ENCODE data around the gene AADAC. TPM values are rescaled to one million over a fixed set of nuclear protein-coding genes. Genes with fewer than 3 reads are reported as not detected.

Gene AADAC
- total RNA-seq, 6 experiments from 2014 or later: not detected

GRCh38 chr3:151814588-151814987 is 672 bp downstream of the AADAC start:
- no peak for TF ChIP-seq CTCF (IDR thresholded peaks at IDR 0.05)
- Mint-ChIP-seq H3K4me1 (ENCODE audit: low read depth) (peaks cover 12% of the 10 kb centered on the region), H3K9me3 (no peaks in the 10 kb centered on the region), H3K36me3 (ENCODE audit: low read depth) (no peaks in the 10 kb centered on the region), H3K27ac (no peak overlapping the region), H3K27me3 (ENCODE audit: insufficient read depth) (peaks cover 3% of the 10 kb centered on the region), H3K4me3 (no peak overlapping the region)
- no peak for DNase-seq

GRCh38 chr3:151816091-151816604 is 2.2 kb downstream of the AADAC start:
- Mint-ChIP-seq H3K36me3 (ENCODE audit: low read depth) (no peaks in the 10 kb centered on the region), H3K4me1 (ENCODE audit: low read depth) (peaks cover 12% of the 10 kb centered on the region), H3K4me3 (no peak overlapping the region), H3K27ac (no peak overlapping the region), H3K27me3 (ENCODE audit: insufficient read depth) (peaks cover 3% of the 10 kb centered on the region), H3K9me3 (no peaks in the 10 kb centered on the region)
- TF ChIP-seq CTCF (IDR thresholded peaks at IDR 0.05): no peak
- peak; percentile 38 for DNase-seq

- DNase-seq: no peak
- no peaks in the 10 kb centered on the region for H3K36me3 Mint-ChIP-seq (ENCODE audit: low read depth)
- no peaks in the 10 kb centered on the region for H3K9me3 Mint-ChIP-seq
- H3K27me3 Mint-ChIP-seq (ENCODE audit: insufficient read depth): peaks cover 3% of the 10 kb centered on the region
- H3K27ac Mint-ChIP-seq: no peak overlapping the region
- peaks cover 12% of the 10 kb centered on the region for H3K4me1 Mint-ChIP-seq (ENCODE audit: low read depth)
- TF ChIP-seq CTCF (IDR thresholded peaks at IDR 0.05): no peak
- no peak overlapping the region for H3K4me3 Mint-ChIP-seq
Observed at GRCh38 chr3:151817473-151817872, 3.6 kb downstream of the AADAC start.

- Mint-ChIP-seq H3K27ac (no peak overlapping the region), H3K4me1 (ENCODE audit: low read depth) (peaks cover 12% of the 10 kb centered on the region)
Observed at GRCh38 chr3:151818361-151818760, 4.4 kb downstream of the AADAC start.

GRCh38 chr3:151819910-151820309 is 6.0 kb downstream of the AADAC start:
- no peak for TF ChIP-seq CTCF (IDR thresholded peaks at IDR 0.05)
- H3K4me1 Mint-ChIP-seq (ENCODE audit: low read depth): peaks cover 12% of the 10 kb centered on the region
- H3K9me3 Mint-ChIP-seq: no peaks in the 10 kb centered on the region
- H3K27me3 Mint-ChIP-seq (ENCODE audit: insufficient read depth): peaks cover 3% of the 10 kb centered on the region
- H3K27ac Mint-ChIP-seq: no peak overlapping the region
- no peak for DNase-seq
- no peaks in the 10 kb centered on the region for H3K36me3 Mint-ChIP-seq (ENCODE audit: low read depth)
- H3K4me3 Mint-ChIP-seq: no peak overlapping the region

More at GRCh38 chr3:151818361-151818760, 4.4 kb downstream of the AADAC start:
- H3K36me3 Mint-ChIP-seq (ENCODE audit: low read depth): no peaks in the 10 kb centered on the region
- H3K27me3 Mint-ChIP-seq (ENCODE audit: insufficient read depth): peaks cover 3% of the 10 kb centered on the region
- DNase-seq: no peak
- no peaks in the 10 kb centered on the region for H3K9me3 Mint-ChIP-seq
- H3K4me3 Mint-ChIP-seq: no peak overlapping the region
- no peak for TF ChIP-seq CTCF (IDR thresholded peaks at IDR 0.05)

GRCh38 chr3:151827816-151828215 is 13.9 kb downstream of the AADAC start:
- peaks cover 11% of the 10 kb centered on the region for H3K4me1 Mint-ChIP-seq (ENCODE audit: low read depth)
- no peaks in the 10 kb centered on the region for H3K27me3 Mint-ChIP-seq (ENCODE audit: insufficient read depth)
- peaks cover 5% of the 10 kb centered on the region; the same call in 1 of the 2 replicates for H3K9me3 Mint-ChIP-seq
- H3K4me3 Mint-ChIP-seq: no peak overlapping the region
- H3K36me3 Mint-ChIP-seq (ENCODE audit: low read depth): peaks cover 6% of the 10 kb centered on the region
- H3K27ac Mint-ChIP-seq: no peak overlapping the region
- no peak for TF ChIP-seq CTCF (IDR thresholded peaks at IDR 0.05)
- DNase-seq: no peak
